ENCODE data around the gene C9orf43.

Gene C9orf43

DNA sequence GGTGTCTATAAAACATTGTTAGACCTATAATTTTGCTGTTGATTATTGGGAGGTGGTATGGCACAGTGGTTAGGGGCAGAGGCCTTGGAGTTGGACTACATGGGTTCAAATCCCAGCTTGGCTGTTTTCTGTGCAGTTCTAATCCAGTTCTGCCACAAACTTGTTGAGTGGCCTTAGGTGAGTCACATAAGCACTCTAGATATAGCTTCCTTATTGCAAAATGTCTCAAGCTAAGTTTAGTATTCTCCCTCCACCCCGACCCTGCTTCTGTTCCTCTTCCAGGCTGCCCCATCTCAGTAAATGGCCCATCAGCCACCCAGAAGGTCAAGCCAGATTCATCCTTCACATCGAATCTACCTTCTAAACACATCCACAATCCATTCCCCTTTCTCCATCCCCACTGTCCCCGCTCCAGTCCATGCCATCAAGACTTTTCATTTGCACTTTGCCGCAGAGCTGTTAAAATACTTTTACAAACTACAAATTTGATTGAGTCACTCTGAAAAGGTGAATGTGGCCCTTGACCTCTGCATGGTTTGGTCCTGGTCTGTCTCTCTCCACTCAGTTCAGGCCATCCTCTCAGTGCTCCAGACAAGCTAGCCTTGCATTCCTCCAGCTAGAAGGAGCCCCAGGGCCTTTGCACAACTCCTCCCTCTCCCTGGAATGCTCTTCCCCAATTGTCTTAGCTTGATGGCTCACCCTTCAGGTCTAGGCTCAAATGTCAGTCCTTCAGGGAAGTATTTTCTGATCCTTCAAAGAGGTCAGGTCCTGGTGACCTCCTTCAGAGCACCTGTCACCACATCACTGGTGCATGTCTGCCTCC, 23.8 kb upstream of the C9orf43 start:
- DNase-seq (ENCODE audit: low read depth), result no peak
- no peak overlapping the region for H3K4me3 ChIP-seq (ENCODE audit: control insufficient read depth, low read depth, low read length)
- TF ChIP-seq, protein P1, sequence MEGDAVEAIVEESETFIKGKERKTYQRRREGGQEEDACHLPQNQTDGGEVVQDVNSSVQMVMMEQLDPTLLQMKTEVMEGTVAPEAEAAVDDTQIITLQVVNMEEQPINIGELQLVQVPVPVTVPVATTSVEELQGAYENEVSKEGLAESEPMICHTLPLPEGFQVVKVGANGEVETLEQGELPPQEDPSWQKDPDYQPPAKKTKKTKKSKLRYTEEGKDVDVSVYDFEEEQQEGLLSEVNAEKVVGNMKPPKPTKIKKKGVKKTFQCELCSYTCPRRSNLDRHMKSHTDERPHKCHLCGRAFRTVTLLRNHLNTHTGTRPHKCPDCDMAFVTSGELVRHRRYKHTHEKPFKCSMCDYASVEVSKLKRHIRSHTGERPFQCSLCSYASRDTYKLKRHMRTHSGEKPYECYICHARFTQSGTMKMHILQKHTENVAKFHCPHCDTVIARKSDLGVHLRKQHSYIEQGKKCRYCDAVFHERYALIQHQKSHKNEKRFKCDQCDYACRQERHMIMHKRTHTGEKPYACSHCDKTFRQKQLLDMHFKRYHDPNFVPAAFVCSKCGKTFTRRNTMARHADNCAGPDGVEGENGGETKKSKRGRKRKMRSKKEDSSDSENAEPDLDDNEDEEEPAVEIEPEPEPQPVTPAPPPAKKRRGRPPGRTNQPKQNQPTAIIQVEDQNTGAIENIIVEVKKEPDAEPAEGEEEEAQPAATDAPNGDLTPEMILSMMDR (conservative IDR thresholded peaks at IDR 0.05; ENCODE audit: control insufficient read depth, insufficient read depth, low read depth, low read length), result no peak

DNA sequence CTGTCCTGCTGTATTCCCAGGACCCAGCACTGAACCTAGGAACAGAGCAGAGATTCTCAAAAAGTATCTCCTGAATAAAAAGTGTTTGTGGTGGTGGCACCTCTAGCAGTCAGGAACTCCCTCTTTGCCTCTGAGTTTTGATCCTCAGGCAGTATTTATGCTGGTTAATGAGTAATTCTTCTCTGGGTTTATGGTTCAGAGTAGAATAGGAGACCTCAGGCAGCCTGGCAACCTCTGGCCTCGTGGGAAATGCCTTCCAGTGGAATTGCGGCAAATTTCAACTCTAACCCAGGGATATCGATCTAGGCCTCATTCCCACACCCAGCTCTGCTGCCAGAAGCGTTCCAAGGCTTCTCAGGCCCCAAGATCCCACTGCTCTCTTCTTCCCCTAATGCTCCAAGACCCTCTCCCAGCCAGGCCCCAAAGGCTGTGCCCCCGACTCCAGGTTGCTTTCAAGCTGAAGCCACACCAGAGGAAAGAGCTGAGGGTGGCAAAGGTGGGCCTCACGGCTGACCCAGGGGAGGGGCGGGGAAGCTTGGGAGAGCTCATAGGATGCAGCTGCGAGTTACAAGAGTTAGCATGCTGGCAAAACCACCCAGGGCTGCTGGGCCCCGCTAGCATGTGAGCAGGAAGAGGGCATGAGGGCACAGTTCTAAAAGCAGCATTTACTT, 22.9 kb upstream of the C9orf43 start:
- TF ChIP-seq, protein P1 (conservative IDR thresholded peaks at IDR 0.05; ENCODE audit: control insufficient read depth, insufficient read depth, low read depth, low read length), result no peak
- DNase-seq (ENCODE audit: low read depth), result no peak
- H3K4me3 ChIP-seq (ENCODE audit: control insufficient read depth, low read depth, low read length), result no peak overlapping the region

DNA sequence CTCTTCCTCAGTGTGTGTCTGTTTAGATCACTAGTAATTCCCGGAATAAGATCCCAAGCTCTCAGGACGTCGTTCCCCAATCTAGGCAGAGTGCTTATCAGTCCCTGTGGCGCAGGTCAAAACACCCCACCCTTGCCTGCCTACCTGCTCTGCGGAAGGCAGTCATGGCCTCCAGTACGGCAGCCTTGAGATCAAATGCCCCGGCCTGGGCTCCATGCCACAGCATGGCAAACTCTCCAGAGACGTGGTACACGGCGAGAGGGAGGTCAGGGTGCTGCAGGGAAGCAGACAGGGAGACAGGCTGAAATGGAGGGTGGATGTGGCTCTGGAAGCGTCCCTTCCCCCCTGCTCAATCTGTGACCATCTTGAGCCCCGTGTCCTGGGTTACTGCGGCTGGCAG, 21.7 kb upstream of the C9orf43 start:
- TF ChIP-seq, protein P1 (conservative IDR thresholded peaks at IDR 0.05; ENCODE audit: control insufficient read depth, insufficient read depth, low read depth, low read length), result no peak
- DNase-seq (ENCODE audit: low read depth), result no peak
- no peak overlapping the region for H3K4me3 ChIP-seq (ENCODE audit: control insufficient read depth, low read depth, low read length)

DNA sequence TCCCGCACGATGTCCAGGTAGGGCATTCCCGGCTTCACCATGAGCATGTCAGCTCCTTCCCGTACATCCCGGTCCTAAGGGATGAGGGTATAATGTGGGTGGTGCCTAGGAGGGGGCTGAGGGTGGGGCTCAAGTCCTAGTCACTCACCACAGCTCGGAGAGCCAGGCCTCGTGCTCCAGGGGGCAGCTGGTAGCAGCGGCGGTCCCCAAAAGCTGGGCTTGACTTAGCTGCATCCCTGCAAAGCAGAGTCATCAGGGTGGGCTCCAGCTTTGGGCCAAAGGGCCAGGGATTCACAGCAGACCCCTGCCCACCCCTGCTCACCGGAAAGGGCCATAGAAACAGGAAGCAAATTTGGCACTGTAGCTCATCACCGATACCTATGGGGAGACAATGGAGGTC, 21.1 kb upstream of the C9orf43 start:
- DNase-seq (ENCODE audit: low read depth), result no peak
- TF ChIP-seq, protein P1 (conservative IDR thresholded peaks at IDR 0.05; ENCODE audit: control insufficient read depth, insufficient read depth, low read depth, low read length), result no peak
- H3K4me3 ChIP-seq (ENCODE audit: control insufficient read depth, low read depth, low read length), result no peak overlapping the region

DNA sequence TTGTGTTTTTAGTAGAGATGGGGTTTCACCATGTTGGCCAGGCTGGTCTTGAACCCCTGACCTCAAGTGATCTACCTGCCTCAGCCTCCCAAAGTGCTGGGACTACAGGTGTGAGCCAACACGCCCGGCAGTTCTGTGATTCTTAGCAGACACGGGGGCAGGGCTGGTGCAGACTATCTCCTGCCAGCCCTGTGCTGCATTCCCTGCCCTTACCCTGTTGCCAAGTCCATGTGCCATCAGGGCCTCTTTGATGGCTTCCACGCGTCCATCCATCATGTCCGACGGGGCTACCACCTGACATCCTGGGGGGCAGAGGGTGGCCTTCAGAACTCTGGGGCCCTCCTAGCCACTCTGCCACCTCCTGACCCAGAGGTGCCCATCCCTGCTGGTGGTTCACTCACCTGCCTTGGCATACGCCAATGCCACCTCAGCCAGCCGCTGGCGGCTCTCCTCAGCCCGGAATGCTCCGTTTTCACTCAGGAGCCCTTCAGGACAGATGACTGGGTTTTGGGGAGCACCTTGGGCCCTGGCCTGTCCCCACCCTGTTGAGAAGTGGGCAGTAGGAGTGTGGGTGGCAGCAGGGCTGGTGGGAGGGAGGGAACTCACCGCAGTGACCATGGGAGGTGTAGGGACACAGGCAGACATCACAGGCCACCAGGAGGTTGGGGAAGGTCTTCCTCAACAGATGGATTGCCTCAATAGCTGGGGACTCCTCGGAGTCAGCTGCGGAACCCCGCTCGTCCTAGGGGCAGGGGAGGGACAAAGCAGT, 20.2 kb upstream of the C9orf43 start:
- no peak for DNase-seq (ENCODE audit: low read depth)
- no peak overlapping the region for H3K4me3 ChIP-seq (ENCODE audit: control insufficient read depth, low read depth, low read length)
- TF ChIP-seq, protein P1 (conservative IDR thresholded peaks at IDR 0.05; ENCODE audit: control insufficient read depth, insufficient read depth, low read depth, low read length), result no peak

DNA sequence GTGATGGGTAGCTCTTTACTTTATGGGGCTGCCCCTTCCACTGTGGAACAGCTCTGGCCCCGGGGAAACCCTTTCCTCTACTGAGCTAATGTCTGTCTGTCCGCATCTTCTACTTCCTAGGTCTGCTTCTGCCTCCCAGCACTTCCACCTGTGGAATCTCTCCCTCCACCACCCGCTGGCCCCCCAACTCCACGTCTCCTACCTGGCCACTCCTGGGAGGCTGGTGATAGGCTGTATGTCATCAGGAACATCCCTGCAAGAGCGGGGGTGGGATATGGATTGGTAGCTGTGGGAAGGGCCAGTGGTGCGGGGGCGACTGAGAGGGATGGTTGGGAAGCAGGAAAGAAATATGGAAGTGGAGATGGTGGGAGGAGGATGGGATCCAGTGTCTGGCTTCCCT, 18.6 kb upstream of the C9orf43 start:
- no peak overlapping the region for H3K4me3 ChIP-seq (ENCODE audit: control insufficient read depth, low read depth, low read length)
- DNase-seq (ENCODE audit: low read depth), result no peak
- TF ChIP-seq, protein P1 (conservative IDR thresholded peaks at IDR 0.05; ENCODE audit: control insufficient read depth, insufficient read depth, low read depth, low read length), result no peak
